H1 (cell line): ENCODE measurements around the gene ZNF225. TPM values are rescaled to one million over a fixed set of nuclear protein-coding genes. Genes with fewer than 3 reads are reported as not detected.

Experiments used
- CTCF ChIA-PET: fragments of 300-600 bp; sonication (Branson Sonifier 250); formaldehyde crosslinking; loops from one replicate; lab custom pipeline; 2021; ENCODE audit not compliant: partially characterized antibody; lab: Charles Lee
- POLR2A ChIA-PET: fragments of 300-600 bp; sonication (Branson Sonifier 250); formaldehyde crosslinking; loops from one replicate; lab custom pipeline; 2021; ENCODE audit warnings: inconsistent platforms; ENCODE audit not compliant: partially characterized antibody; lab: Charles Lee
- DNase-seq, 2 experiments: peaks; one replicate each; pipeline versions ENCODE4 v3.0.0 to v3.0.0-alpha.2; 2010 to 2022; ENCODE audit warnings: low spot score in 2 of 2, low read depth in 1 of 2, mixed read lengths in 1 of 2
- FAIRE-seq: peaks from 2 replicates; lab custom pipeline; 2011; peaks lifted over from hg19 to GRCh38; lab: Jason Lieb, UNC
- H2AFZ ChIP-seq: 2 replicates; pipeline ENCODE4 v1.8.1; 2012; ENCODE audit warnings: low read length, inconsistent platforms
- H2AK5ac ChIP-seq: 2 replicates; pipeline ENCODE4 v1.6.1; 2013; ENCODE audit warnings: low read depth, low read length
- H2BK120ac ChIP-seq: replicated peaks from 2 replicates; pipeline ENCODE3; 2013; ENCODE audit warnings: low read depth, low read length, inconsistent platforms
- H2BK12ac ChIP-seq: 2 replicates; pipeline ENCODE4 v1.6.1; 2013; ENCODE audit warnings: low read depth, low read length
- H2BK15ac ChIP-seq: 2 replicates; pipeline ENCODE4 v1.6.1; 2013; ENCODE audit warnings: low read length
- H2BK20ac ChIP-seq: 2 replicates; pipeline ENCODE4 v1.6.1; 2013; ENCODE audit warnings: low read length
- H2BK5ac ChIP-seq: 2 replicates; pipeline ENCODE4 v1.6.1; 2013; ENCODE audit warnings: low read depth, low read length
- H3K14ac ChIP-seq: 2 replicates; pipeline ENCODE4 v1.6.1; 2013; ENCODE audit warnings: inconsistent platforms; ENCODE audit not compliant: insufficient read length
- H3K18ac ChIP-seq: 2 replicates; pipeline ENCODE4 v1.6.1; 2013; ENCODE audit warnings: low read length; ENCODE audit errors: extremely low read depth
- H3K23ac ChIP-seq: 2 replicates; pipeline ENCODE4 v1.6.1; 2013; ENCODE audit warnings: inconsistent platforms; ENCODE audit not compliant: insufficient read length
- H3K23me2 ChIP-seq: 2 replicates; pipeline ENCODE4 v1.6.1; 2013; ENCODE audit warnings: low read depth, low read length
- H3K27ac ChIP-seq: 2 replicates; pipeline ENCODE4 v1.6.1; 2011; ENCODE audit warnings: low read depth, low read length, inconsistent platforms
- H3K27me3 ChIP-seq, 4 experiments: replicated peaks in 1 of 4; 1 replicate in 1 of 4; 2 replicates in 3 of 4; pipeline versions ENCODE4 v1.6.1 to v1.8.1; 2011 to 2013; ENCODE audit warnings: low read length in 3 of 4, mild to moderate bottlenecking in 3 of 4, inconsistent platforms in 2 of 4, mixed read lengths in 2 of 4, moderate library complexity in 1 of 4; ENCODE audit not compliant: control insufficient read depth in 3 of 4, insufficient read depth in 3 of 4; ENCODE audit errors: extremely low read depth in 1 of 4
- H3K36me3 ChIP-seq, 4 experiments: 2 replicates each; pipeline versions ENCODE4 v1.6.1 to v1.8.1; 2011 to 2013; ENCODE audit warnings: mild to moderate bottlenecking in 4 of 4, low read length in 3 of 4, moderate library complexity in 2 of 4, control low read depth in 1 of 4, inconsistent platforms in 1 of 4; ENCODE audit not compliant: insufficient read depth in 4 of 4, control insufficient read depth in 2 of 4
- H3K4ac ChIP-seq: replicated peaks from 2 replicates; pipeline ENCODE3; 2013; ENCODE audit warnings: low read length, low read depth, mixed read lengths, inconsistent platforms; ENCODE audit not compliant: insufficient read length
- H3K4me1 ChIP-seq, 4 experiments: replicated peaks in 1 of 4; 1 replicate in 1 of 4; 2 replicates in 3 of 4; pipeline versions ENCODE4 v1.6.1 to v1.8.1; 2011 to 2013; ENCODE audit warnings: low read length in 3 of 4, inconsistent platforms in 2 of 4, mixed read lengths in 1 of 4; ENCODE audit not compliant: insufficient read depth in 4 of 4, control insufficient read depth in 3 of 4
- H3K4me2 ChIP-seq, 2 experiments: 2 replicates each; pipeline versions ENCODE4 v1.6.1 to v1.8.1; 2011 to 2013; ENCODE audit warnings: low read depth in 2 of 2, low read length in 2 of 2, control low read depth in 1 of 2, inconsistent platforms in 1 of 2, mild to moderate bottlenecking in 1 of 2; ENCODE audit not compliant: insufficient read depth in 1 of 2
- H3K4me3 ChIP-seq, 4 experiments: fragments of 200-600, 300-600 bp in 1 of 4; sonication (generic), shearing (Covaris generic), sonication (Bioruptor Twin) in 1 of 4; 2 replicates each; pipeline versions ENCODE4 v1.5.1 to v1.8.1; 2011 to 2016; ENCODE audit warnings: low read length in 4 of 4, low read depth in 3 of 4, control low read depth in 2 of 4, inconsistent platforms in 2 of 4, mild to moderate bottlenecking in 2 of 4, mixed read lengths in 1 of 4, moderate library complexity in 1 of 4; ENCODE audit not compliant: insufficient read depth in 2 of 4; ENCODE audit errors: extremely low read depth in 1 of 4
- H3K56ac ChIP-seq: replicated peaks from 2 replicates; pipeline ENCODE3; 2013; ENCODE audit warnings: low read depth, mild to moderate bottlenecking, mixed read lengths, low read length, inconsistent platforms; ENCODE audit not compliant: insufficient read length
- H3K79me1 ChIP-seq: 2 replicates; pipeline ENCODE4 v1.6.1; 2013; ENCODE audit warnings: low read depth, low read length, control low read depth
- H3K79me2 ChIP-seq, 2 experiments: 2 replicates each; pipeline versions ENCODE4 v1.6.1 to v1.8.1; 2012 to 2013; ENCODE audit warnings: low read length in 2 of 2, mild to moderate bottlenecking in 2 of 2, inconsistent platforms in 1 of 2; ENCODE audit not compliant: insufficient read depth in 2 of 2, control insufficient read depth in 1 of 2
- H3K9ac ChIP-seq, 4 experiments: replicated peaks in 1 of 4; 1 replicate in 1 of 4; 2 replicates in 3 of 4; pipeline versions ENCODE4 v1.6.1 to v1.8.1; 2011 to 2013; ENCODE audit warnings: low read depth in 3 of 4, low read length in 3 of 4, control low read depth in 2 of 4, mild to moderate bottlenecking in 2 of 4, moderate library complexity in 2 of 4, inconsistent platforms in 1 of 4; ENCODE audit errors: extremely low read depth in 1 of 4
- H3K9me3 ChIP-seq, 2 experiments: 2 replicates each; pipeline versions ENCODE4 v1.6.1 to v1.8.1; 2012 to 2013; ENCODE audit warnings: mild to moderate bottlenecking in 2 of 2, moderate library complexity in 2 of 2, control low read depth in 1 of 2, inconsistent platforms in 1 of 2, low read depth in 1 of 2, low read length in 1 of 2, mixed read lengths in 1 of 2; ENCODE audit not compliant: insufficient read depth in 2 of 2
- H4K20me1 ChIP-seq, 2 experiments: replicated peaks in 1 of 2; 2 replicates each; pipeline versions ENCODE3 to v1.8.1; 2011 to 2013; ENCODE audit warnings: inconsistent platforms in 2 of 2, low read length in 2 of 2, mild to moderate bottlenecking in 1 of 2; ENCODE audit not compliant: insufficient read depth in 2 of 2, control insufficient read depth in 1 of 2
- H4K5ac ChIP-seq: 2 replicates; pipeline ENCODE4 v1.6.1; 2013; ENCODE audit warnings: low read length, low read depth, mixed read lengths, inconsistent platforms; ENCODE audit not compliant: insufficient read length
- H4K8ac ChIP-seq: 2 replicates; pipeline ENCODE4 v1.8.0; 2013; ENCODE audit warnings: mild to moderate bottlenecking, moderate library complexity, low read length, inconsistent platforms; ENCODE audit not compliant: insufficient read depth; ENCODE audit errors: extremely low read depth
- H4K91ac ChIP-seq: replicated peaks from 2 replicates; pipeline ENCODE3; 2013; ENCODE audit warnings: low read length, mixed read lengths, inconsistent platforms; ENCODE audit not compliant: insufficient read length
- CHD1 ChIP-seq: IDR thresholded peaks from 2 replicates; pipeline ENCODE4 v1.6.1; 2012; ENCODE audit warnings: low read depth, low read length, improper control_type of control experiment
- E2F6 ChIP-seq: IDR thresholded peaks from 2 replicates; pipeline ENCODE4 v1.6.1; 2012; ENCODE audit warnings: inconsistent platforms
- EGR1 ChIP-seq: IDR thresholded peaks from 2 replicates; pipeline ENCODE4 v1.6.1; 2011; ENCODE audit warnings: low read depth, low read length, borderline replicate concordance
- FOSL1 ChIP-seq: IDR thresholded peaks from 2 replicates; pipeline ENCODE4 v1.6.1; 2011; ENCODE audit warnings: mild to moderate bottlenecking, low read depth, low read length, moderate library complexity; ENCODE audit not compliant: insufficient read depth
- HDAC6 ChIP-seq: IDR thresholded peaks from one replicate; pipeline ENCODE4 v1.7.1; 2012; ENCODE audit warnings: low read depth, mild to moderate bottlenecking, inconsistent platforms, low read length, moderate library complexity
- MAFK ChIP-seq: IDR thresholded peaks from 2 replicates; pipeline ENCODE4 v1.6.1; 2012; ENCODE audit warnings: low read depth, mild to moderate bottlenecking, improper control_type of control experiment, low read length
- MAX ChIP-seq: IDR thresholded peaks from 2 replicates; pipeline ENCODE4 v1.6.1; 2012; ENCODE audit warnings: inconsistent platforms
- POLR2A ChIP-seq, 2 experiments: IDR thresholded peaks; 1 replicate in 1 of 2; 2 replicates in 1 of 2; pipeline ENCODE4 v1.6.1; 2011; ENCODE audit warnings: low read depth in 2 of 2, low read length in 2 of 2, mild to moderate bottlenecking in 2 of 2; ENCODE audit errors: control extremely low read depth in 1 of 2
- SIN3A ChIP-seq, 2 experiments: IDR thresholded peaks in 1 of 2; conservative IDR thresholded peaks in 1 of 2; 2 replicates each; pipeline ENCODE4 v1.6.1; 2011 to 2012; ENCODE audit warnings: low read length in 2 of 2, improper control_type of control experiment in 1 of 2, low read depth in 1 of 2, mild to moderate bottlenecking in 1 of 2
- SP2 ChIP-seq: IDR thresholded peaks from 2 replicates; pipeline ENCODE4 v1.6.1; 2012; ENCODE audit warnings: mild to moderate bottlenecking, low read length, inconsistent platforms
- SP4 ChIP-seq: IDR thresholded peaks from 2 replicates; pipeline ENCODE4 v1.6.1; 2012; ENCODE audit warnings: low read length, inconsistent platforms
- USF2 ChIP-seq: IDR thresholded peaks from 2 replicates; pipeline ENCODE4 v1.6.1; 2011; ENCODE audit warnings: low read length, improper control_type of control experiment
- WGBS, 2 experiments: shearing (Covaris generic) in 1 of 2; methylation state at CpG; one replicate each; pipeline versions ENCODE4 v1.1.6 to v1.1.7; 2013 to 2015; ENCODE audit warnings: low lambda C conversion rate in 2 of 2, mixed read lengths in 2 of 2, inconsistent platforms in 1 of 2, low coverage in 1 of 2, missing lambda C conversion rate in 1 of 2; ENCODE audit not compliant: insufficient replicate concordance in 2 of 2, insufficient coverage in 1 of 2, insufficient read length in 1 of 2; ENCODE audit errors: extremely low coverage in 1 of 2, missing lambda C conversion rate in 1 of 2; 5-methylcytosine and 5-hydroxymethylcytosine counted together
- polyA plus RNA-seq, 7 experiments: library from polyadenylated mRNA; depleted of rRNA in 3 of 7; stranded (reverse) in 5 of 7; unstranded in 2 of 7; fragments of >200 nt in 5 of 7; fragments of 200-250 nt in 2 of 7; gene quantifications; 1 replicate in 5 of 7; 2 replicates in 1 of 7; 4 replicates in 1 of 7; pipeline versions ENCODE4 v1.2.1 to v1.2.3, GENCODE V29; 2011 to 2013; ENCODE audit warnings: missing spikeins in 2 of 7, mixed read lengths in 2 of 7
- total RNA-seq: library from RNA; stranded (reverse); fragmentation: NEBNext Ultra II Directional; extraction: Animal tissue kit (Norgen Biotek cat#: 25700); gene quantifications from 2 replicates; pipeline ENCODE4 v1.2.1, GENCODE V29; 2021

Gene ZNF225
- total and polyA plus RNA-seq, 2 of the 8 experiments (the other 6 are each of a cell fraction or from before 2014, with no cell fraction given): 0.98 to 5.0 TPM

GRCh38 chr19:44107751-44108150 lies 5.4 kb upstream of the ZNF225 start:
- Histone ChIP-seq H3K27me3 (no peaks in the 10 kb centered on the region), H2AK5ac (no peak overlapping the region), H4K91ac (no peak overlapping the region), H3K27ac (no peak overlapping the region), H3K4ac (no peak overlapping the region), H2AFZ (no peak overlapping the region), H3K4me3 (no peak overlapping the region), H4K8ac (no peak overlapping the region), H3K4me1 (no peaks in the 10 kb centered on the region), H4K20me1 (no peaks in the 10 kb centered on the region), H3K4me2 (no peak overlapping the region), H2BK12ac (no peak overlapping the region), H3K79me2 (peaks cover 0 to 9% of the 10 kb centered on the region in 2 experiments; a peak in 2 of 4 replicates), H2BK120ac (no peak overlapping the region), H2BK20ac (no peak overlapping the region), H3K56ac (no peak overlapping the region), H2BK5ac (no peak overlapping the region), H3K9me3 (peaks cover 38% of the 10 kb centered on the region in 2 experiments), H2BK15ac (no peak overlapping the region), H3K79me1 (no peaks in the 10 kb centered on the region), H3K9ac (no peak overlapping the region), H4K5ac (no peak overlapping the region), H3K23ac (no peak overlapping the region), H3K18ac (no peak overlapping the region), H3K23me2 (no peaks in the 10 kb centered on the region), H3K14ac (no peak overlapping the region), H3K36me3 (peaks cover 4 to 61% (median 28%) of the 10 kb centered on the region in 4 experiments; a peak in 7 of 8 replicates)
- DNase-seq: no peak
- POLR2A ChIA-PET: interaction anchor here (1.0 kb wide), 1 partner anchor 106 kb away, joined by 3 read pairs; no protein-coding TSS in a partner anchor
- 88% methylated on average over 3 of the region's 3 CpGs; no CpG with 5 or more reads in 1 of the 2 experiments for WGBS, 2 experiments
- FAIRE-seq: no peak
- CTCF ChIA-PET: no interaction called here
- TF ChIP-seq POLR2A (IDR thresholded peaks at IDR 0.05; ENCODE audit: control extremely low read depth in 1 of 2, low read depth in 2 of 2, low read length in 2 of 2) (no peak), SP2 (no peak), SIN3A (conservative IDR thresholded peaks at IDR 0.05 in 1 of 2, IDR thresholded peaks at IDR 0.05 in 1 of 2; ENCODE audit: low read depth in 1 of 2, low read length in 2 of 2) (no peak), CHD1 (no peak), FOSL1 (no peak), EGR1 (no peak), USF2 (no peak), MAFK (no peak), HDAC6 (no peak), MAX (no peak), E2F6 (no peak), SP4 (no peak)
